ENCODE data around the gene COL18A1. TPM values are rescaled to one million over a fixed set of nuclear protein-coding genes. Genes with fewer than 3 reads are reported as not detected.
A peak's percentile ranks its signal among the peaks of the same experiment; 100 is the strongest.

The COL18A1 gene
- total and polyA plus RNA-seq, 7 donors: 4.4 to 197 (median 39.7) TPM

- Histone ChIP-seq H3K36me3 (peaks cover 0 to 54% (median 11%) of the 10 kb centered on the region in 4 donors), H3K4me3 (peak overlapping the region in 1 of 4 donors; percentile 29), H3K4me1 (peaks cover 4 to 22% (median 20%) of the 10 kb centered on the region in 4 donors), H3K27me3 (no peaks in the 10 kb centered on the region), H3K27ac (peak overlapping the region; percentile 32 to 49 (median 42)), H3K9me3 (no peaks in the 10 kb centered on the region)
- 58 to 76% methylated on average over 44 of the region's 44 CpGs for WGBS, 2 donors
- intact Hi-C loops (cut with DNase I): loop anchor here (1.0 kb wide), 1 partner anchor 343 kb away; no protein-coding TSS in a partner anchor
- DNase-seq: no peak
- TF ChIP-seq EP300 (IDR thresholded peaks at IDR 0.05) (no peak), POLR2AphosphoS5 (IDR thresholded peaks at IDR 0.05) (no peak), POLR2A (IDR thresholded peaks at IDR 0.05) (no peak)
- TF ChIP-seq, protein P1, sequence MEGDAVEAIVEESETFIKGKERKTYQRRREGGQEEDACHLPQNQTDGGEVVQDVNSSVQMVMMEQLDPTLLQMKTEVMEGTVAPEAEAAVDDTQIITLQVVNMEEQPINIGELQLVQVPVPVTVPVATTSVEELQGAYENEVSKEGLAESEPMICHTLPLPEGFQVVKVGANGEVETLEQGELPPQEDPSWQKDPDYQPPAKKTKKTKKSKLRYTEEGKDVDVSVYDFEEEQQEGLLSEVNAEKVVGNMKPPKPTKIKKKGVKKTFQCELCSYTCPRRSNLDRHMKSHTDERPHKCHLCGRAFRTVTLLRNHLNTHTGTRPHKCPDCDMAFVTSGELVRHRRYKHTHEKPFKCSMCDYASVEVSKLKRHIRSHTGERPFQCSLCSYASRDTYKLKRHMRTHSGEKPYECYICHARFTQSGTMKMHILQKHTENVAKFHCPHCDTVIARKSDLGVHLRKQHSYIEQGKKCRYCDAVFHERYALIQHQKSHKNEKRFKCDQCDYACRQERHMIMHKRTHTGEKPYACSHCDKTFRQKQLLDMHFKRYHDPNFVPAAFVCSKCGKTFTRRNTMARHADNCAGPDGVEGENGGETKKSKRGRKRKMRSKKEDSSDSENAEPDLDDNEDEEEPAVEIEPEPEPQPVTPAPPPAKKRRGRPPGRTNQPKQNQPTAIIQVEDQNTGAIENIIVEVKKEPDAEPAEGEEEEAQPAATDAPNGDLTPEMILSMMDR (IDR thresholded peaks at IDR 0.05): no peak
Observed at GRCh38 chr21:45477176-45478114, 72.5 kb downstream of the COL18A1 start.

DNA sequence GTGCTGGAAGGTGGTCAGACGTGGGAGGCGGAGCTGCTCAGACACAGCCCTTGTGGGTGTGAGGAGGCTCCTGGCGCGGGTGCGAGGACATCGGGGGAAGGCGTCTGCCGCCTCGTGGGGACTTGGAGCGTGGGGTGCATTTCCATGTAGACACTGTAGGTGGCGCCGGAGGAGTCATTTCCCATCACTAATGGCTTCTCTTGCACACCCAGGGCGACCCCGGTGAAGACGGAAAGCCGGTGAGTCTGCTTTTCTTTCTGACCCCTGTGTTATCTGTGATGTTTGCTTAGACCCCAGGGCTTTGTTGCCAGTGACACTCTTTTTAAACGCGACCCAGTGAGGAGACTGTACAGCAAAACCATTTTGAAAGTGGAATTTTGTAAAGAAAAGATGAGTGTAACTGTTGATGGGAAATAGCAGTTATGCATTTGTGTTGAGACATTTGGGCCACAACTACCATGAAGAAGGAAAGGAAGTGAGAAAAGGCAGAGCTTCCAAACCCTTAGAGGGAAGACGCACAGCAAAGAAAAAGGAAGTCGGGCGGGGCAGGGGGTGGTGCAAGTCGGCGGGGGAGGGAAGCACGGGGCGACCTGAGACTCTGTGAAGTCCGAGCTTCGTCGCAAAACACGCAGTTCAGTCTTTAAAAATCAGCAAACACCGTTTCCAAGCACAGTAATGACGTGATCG, 73.3 kb downstream of the COL18A1 start:
- Histone ChIP-seq H3K36me3 (peaks cover 0 to 61% (median 15%) of the 10 kb centered on the region in 4 donors), H3K27ac (peak overlapping the region; percentile 32 to 49 (median 42)), H3K9me3 (no peaks in the 10 kb centered on the region), H3K4me3 (peak overlapping the region; percentile 1 to 29 (median 10)), H3K27me3 (no peaks in the 10 kb centered on the region), H3K4me1 (peaks cover 4 to 17% (median 13%) of the 10 kb centered on the region in 4 donors)
- WGBS, 2 donors: 14 to 22% methylated on average over 32 of the region's 32 CpGs
- TF ChIP-seq, protein P1 (IDR thresholded peaks at IDR 0.05): peak; percentile 69 to 88 (median 82)
- TF ChIP-seq EP300 (IDR thresholded peaks at IDR 0.05) (no peak), POLR2AphosphoS5 (IDR thresholded peaks at IDR 0.05) (no peak)
- peak; percentile 87 for DNase-seq
- intact Hi-C loops (cut with DNase I): loop anchor here (1.0 kb wide), 1 partner anchor 342 kb away; no protein-coding TSS in a partner anchor

- DNase-seq: no peak
- H3K36me3 ChIP-seq: peaks cover 0 to 64% (median 15%) of the 10 kb centered on the region in 4 donors
- H3K9me3 ChIP-seq: no peaks in the 10 kb centered on the region
- peak overlapping the region in 1 of 4 donors; percentile 1 for H3K4me3 ChIP-seq
- peaks cover 4 to 17% (median 13%) of the 10 kb centered on the region in 4 donors for H3K4me1 ChIP-seq
- 75 to 84% methylated on average over 31 of the region's 31 CpGs for WGBS, 2 donors
- peak overlapping the region; percentile 32 to 49 (median 42) for H3K27ac ChIP-seq
- intact Hi-C loops (cut with DNase I): loop anchor here (1.0 kb wide), 1 partner anchor 341 kb away; no protein-coding TSS in a partner anchor
- H3K27me3 ChIP-seq: no peaks in the 10 kb centered on the region
- TF ChIP-seq EP300 (IDR thresholded peaks at IDR 0.05) (no peak), POLR2AphosphoS5 (IDR thresholded peaks at IDR 0.05) (no peak), POLR2A (IDR thresholded peaks at IDR 0.05) (no peak)
- TF ChIP-seq, protein P1 (IDR thresholded peaks at IDR 0.05): no peak
Observed at GRCh38 chr21:45478816-45479669, 74.1 kb downstream of the COL18A1 start.

Measured in sigmoid colon (tissue), 7 donors.